H1 (cell line): ENCODE measurements around the gene TUBA4B. TPM values are rescaled to one million over a fixed set of nuclear protein-coding genes. Genes with fewer than 3 reads are reported as not detected.

ENCODE experiments used
- CTCF ChIA-PET: fragments of 300-600 bp; sonication (Branson Sonifier 250); formaldehyde crosslinking; loops from one replicate; lab custom pipeline; 2021; ENCODE audit not compliant: partially characterized antibody; lab: Charles Lee
- POLR2A ChIA-PET: fragments of 300-600 bp; sonication (Branson Sonifier 250); formaldehyde crosslinking; loops from one replicate; lab custom pipeline; 2021; ENCODE audit warnings: inconsistent platforms; ENCODE audit not compliant: partially characterized antibody; lab: Charles Lee
- DNase-seq, 2 experiments: peaks; one replicate each; pipeline versions ENCODE4 v3.0.0 to v3.0.0-alpha.2; 2010 to 2022; ENCODE audit warnings: low spot score in 2 of 2, low read depth in 1 of 2, mixed read lengths in 1 of 2
- FAIRE-seq: peaks from 2 replicates; lab custom pipeline; 2011; peaks lifted over from hg19 to GRCh38; lab: Jason Lieb, UNC
- H2AFZ ChIP-seq: 2 replicates; pipeline ENCODE4 v1.8.1; 2012; ENCODE audit warnings: low read length, inconsistent platforms
- H2AK5ac ChIP-seq: 2 replicates; pipeline ENCODE4 v1.6.1; 2013; ENCODE audit warnings: low read depth, low read length
- H2BK120ac ChIP-seq: replicated peaks from 2 replicates; pipeline ENCODE3; 2013; ENCODE audit warnings: low read depth, low read length, inconsistent platforms
- H2BK12ac ChIP-seq: 2 replicates; pipeline ENCODE4 v1.6.1; 2013; ENCODE audit warnings: low read depth, low read length
- H2BK15ac ChIP-seq: 2 replicates; pipeline ENCODE4 v1.6.1; 2013; ENCODE audit warnings: low read length
- H2BK20ac ChIP-seq: 2 replicates; pipeline ENCODE4 v1.6.1; 2013; ENCODE audit warnings: low read length
- H2BK5ac ChIP-seq: 2 replicates; pipeline ENCODE4 v1.6.1; 2013; ENCODE audit warnings: low read depth, low read length
- H3K14ac ChIP-seq: 2 replicates; pipeline ENCODE4 v1.6.1; 2013; ENCODE audit warnings: inconsistent platforms; ENCODE audit not compliant: insufficient read length
- H3K18ac ChIP-seq: 2 replicates; pipeline ENCODE4 v1.6.1; 2013; ENCODE audit warnings: low read length; ENCODE audit errors: extremely low read depth
- H3K23ac ChIP-seq: 2 replicates; pipeline ENCODE4 v1.6.1; 2013; ENCODE audit warnings: inconsistent platforms; ENCODE audit not compliant: insufficient read length
- H3K23me2 ChIP-seq: 2 replicates; pipeline ENCODE4 v1.6.1; 2013; ENCODE audit warnings: low read depth, low read length
- H3K27ac ChIP-seq: 2 replicates; pipeline ENCODE4 v1.6.1; 2011; ENCODE audit warnings: low read depth, low read length, inconsistent platforms
- H3K27me3 ChIP-seq, 4 experiments: replicated peaks in 1 of 4; 1 replicate in 1 of 4; 2 replicates in 3 of 4; pipeline versions ENCODE4 v1.6.1 to v1.8.1; 2011 to 2013; ENCODE audit warnings: low read length in 3 of 4, mild to moderate bottlenecking in 3 of 4, inconsistent platforms in 2 of 4, mixed read lengths in 2 of 4, moderate library complexity in 1 of 4; ENCODE audit not compliant: control insufficient read depth in 3 of 4, insufficient read depth in 3 of 4; ENCODE audit errors: extremely low read depth in 1 of 4
- H3K36me3 ChIP-seq, 4 experiments: 2 replicates each; pipeline versions ENCODE4 v1.6.1 to v1.8.1; 2011 to 2013; ENCODE audit warnings: mild to moderate bottlenecking in 4 of 4, low read length in 3 of 4, moderate library complexity in 2 of 4, control low read depth in 1 of 4, inconsistent platforms in 1 of 4; ENCODE audit not compliant: insufficient read depth in 4 of 4, control insufficient read depth in 2 of 4
- H3K4ac ChIP-seq: replicated peaks from 2 replicates; pipeline ENCODE3; 2013; ENCODE audit warnings: low read length, low read depth, mixed read lengths, inconsistent platforms; ENCODE audit not compliant: insufficient read length
- H3K4me1 ChIP-seq, 4 experiments: replicated peaks in 1 of 4; 1 replicate in 1 of 4; 2 replicates in 3 of 4; pipeline versions ENCODE4 v1.6.1 to v1.8.1; 2011 to 2013; ENCODE audit warnings: low read length in 3 of 4, inconsistent platforms in 2 of 4, mixed read lengths in 1 of 4; ENCODE audit not compliant: insufficient read depth in 4 of 4, control insufficient read depth in 3 of 4
- H3K4me2 ChIP-seq, 2 experiments: 2 replicates each; pipeline versions ENCODE4 v1.6.1 to v1.8.1; 2011 to 2013; ENCODE audit warnings: low read depth in 2 of 2, low read length in 2 of 2, control low read depth in 1 of 2, inconsistent platforms in 1 of 2, mild to moderate bottlenecking in 1 of 2; ENCODE audit not compliant: insufficient read depth in 1 of 2
- H3K4me3 ChIP-seq, 4 experiments: fragments of 200-600, 300-600 bp in 1 of 4; sonication (generic), shearing (Covaris generic), sonication (Bioruptor Twin) in 1 of 4; 2 replicates each; pipeline versions ENCODE4 v1.5.1 to v1.8.1; 2011 to 2016; ENCODE audit warnings: low read length in 4 of 4, low read depth in 3 of 4, control low read depth in 2 of 4, inconsistent platforms in 2 of 4, mild to moderate bottlenecking in 2 of 4, mixed read lengths in 1 of 4, moderate library complexity in 1 of 4; ENCODE audit not compliant: insufficient read depth in 2 of 4; ENCODE audit errors: extremely low read depth in 1 of 4
- H3K56ac ChIP-seq: replicated peaks from 2 replicates; pipeline ENCODE3; 2013; ENCODE audit warnings: low read depth, mild to moderate bottlenecking, mixed read lengths, low read length, inconsistent platforms; ENCODE audit not compliant: insufficient read length
- H3K79me1 ChIP-seq: 2 replicates; pipeline ENCODE4 v1.6.1; 2013; ENCODE audit warnings: low read depth, low read length, control low read depth
- H3K79me2 ChIP-seq, 2 experiments: 2 replicates each; pipeline versions ENCODE4 v1.6.1 to v1.8.1; 2012 to 2013; ENCODE audit warnings: low read length in 2 of 2, mild to moderate bottlenecking in 2 of 2, inconsistent platforms in 1 of 2; ENCODE audit not compliant: insufficient read depth in 2 of 2, control insufficient read depth in 1 of 2
- H3K9ac ChIP-seq, 4 experiments: replicated peaks in 1 of 4; 1 replicate in 1 of 4; 2 replicates in 3 of 4; pipeline versions ENCODE4 v1.6.1 to v1.8.1; 2011 to 2013; ENCODE audit warnings: low read depth in 3 of 4, low read length in 3 of 4, control low read depth in 2 of 4, mild to moderate bottlenecking in 2 of 4, moderate library complexity in 2 of 4, inconsistent platforms in 1 of 4; ENCODE audit errors: extremely low read depth in 1 of 4
- H3K9me3 ChIP-seq, 2 experiments: 2 replicates each; pipeline versions ENCODE4 v1.6.1 to v1.8.1; 2012 to 2013; ENCODE audit warnings: mild to moderate bottlenecking in 2 of 2, moderate library complexity in 2 of 2, control low read depth in 1 of 2, inconsistent platforms in 1 of 2, low read depth in 1 of 2, low read length in 1 of 2, mixed read lengths in 1 of 2; ENCODE audit not compliant: insufficient read depth in 2 of 2
- H4K20me1 ChIP-seq, 2 experiments: replicated peaks in 1 of 2; 2 replicates each; pipeline versions ENCODE3 to v1.8.1; 2011 to 2013; ENCODE audit warnings: inconsistent platforms in 2 of 2, low read length in 2 of 2, mild to moderate bottlenecking in 1 of 2; ENCODE audit not compliant: insufficient read depth in 2 of 2, control insufficient read depth in 1 of 2
- H4K5ac ChIP-seq: 2 replicates; pipeline ENCODE4 v1.6.1; 2013; ENCODE audit warnings: low read length, low read depth, mixed read lengths, inconsistent platforms; ENCODE audit not compliant: insufficient read length
- H4K8ac ChIP-seq: 2 replicates; pipeline ENCODE4 v1.8.0; 2013; ENCODE audit warnings: mild to moderate bottlenecking, moderate library complexity, low read length, inconsistent platforms; ENCODE audit not compliant: insufficient read depth; ENCODE audit errors: extremely low read depth
- H4K91ac ChIP-seq: replicated peaks from 2 replicates; pipeline ENCODE3; 2013; ENCODE audit warnings: low read length, mixed read lengths, inconsistent platforms; ENCODE audit not compliant: insufficient read length
- CHD2 ChIP-seq: IDR thresholded peaks from 2 replicates; pipeline ENCODE4 v1.6.1; 2012; ENCODE audit warnings: low read length, improper control_type of control experiment
- FOSL1 ChIP-seq: IDR thresholded peaks from 2 replicates; pipeline ENCODE4 v1.6.1; 2011; ENCODE audit warnings: mild to moderate bottlenecking, low read depth, low read length, moderate library complexity; ENCODE audit not compliant: insufficient read depth
- KDM1A ChIP-seq: fragments of 200-600, 300-600 bp; sonication (generic); IDR thresholded peaks from 2 replicates; pipeline ENCODE4 v1.7.1; 2016; ENCODE audit warnings: mild to moderate bottlenecking, low read length, borderline replicate concordance
- MAFK ChIP-seq: IDR thresholded peaks from 2 replicates; pipeline ENCODE4 v1.6.1; 2012; ENCODE audit warnings: low read depth, mild to moderate bottlenecking, improper control_type of control experiment, low read length
- NRF1 ChIP-seq: IDR thresholded peaks from 2 replicates; pipeline ENCODE4 v1.6.1; 2011; ENCODE audit warnings: mild to moderate bottlenecking, low read depth, low read length, improper control_type of control experiment
- RNF2 ChIP-seq: fragments of 200-900, 300-1000 bp; sonication (generic); IDR thresholded peaks from 2 replicates; pipeline ENCODE4 v1.7.1; 2016; ENCODE audit warnings: borderline replicate concordance, low read depth, mild to moderate bottlenecking, antibody characterized with exemption, low read length; ENCODE audit not compliant: poor library complexity, severe bottlenecking; ENCODE audit errors: missing control alignments
- TEAD4 ChIP-seq: IDR thresholded peaks from 2 replicates; pipeline ENCODE4 v1.6.1; 2012; ENCODE audit warnings: low read depth, low read length, inconsistent platforms, mixed read lengths
- YY1 ChIP-seq: IDR thresholded peaks from 2 replicates; pipeline ENCODE4 v1.6.1; 2011; ENCODE audit warnings: low read depth, mild to moderate bottlenecking, low read length
- WGBS, 2 experiments: shearing (Covaris generic) in 1 of 2; methylation state at CpG; one replicate each; pipeline versions ENCODE4 v1.1.6 to v1.1.7; 2013 to 2015; ENCODE audit warnings: low lambda C conversion rate in 2 of 2, mixed read lengths in 2 of 2, inconsistent platforms in 1 of 2, low coverage in 1 of 2, missing lambda C conversion rate in 1 of 2; ENCODE audit not compliant: insufficient replicate concordance in 2 of 2, insufficient coverage in 1 of 2, insufficient read length in 1 of 2; ENCODE audit errors: extremely low coverage in 1 of 2, missing lambda C conversion rate in 1 of 2; 5-methylcytosine and 5-hydroxymethylcytosine counted together
- polyA plus RNA-seq, 7 experiments: library from polyadenylated mRNA; depleted of rRNA in 3 of 7; stranded (reverse) in 5 of 7; unstranded in 2 of 7; fragments of >200 nt in 5 of 7; fragments of 200-250 nt in 2 of 7; gene quantifications; 1 replicate in 5 of 7; 2 replicates in 1 of 7; 4 replicates in 1 of 7; pipeline versions ENCODE4 v1.2.1 to v1.2.3, GENCODE V29; 2011 to 2013; ENCODE audit warnings: missing spikeins in 2 of 7, mixed read lengths in 2 of 7
- total RNA-seq: library from RNA; stranded (reverse); fragmentation: NEBNext Ultra II Directional; extraction: Animal tissue kit (Norgen Biotek cat#: 25700); gene quantifications from 2 replicates; pipeline ENCODE4 v1.2.1, GENCODE V29; 2021
- TF ChIP-seq, protein P1 (sequence below), 3 experiments: IDR thresholded peaks; 1 replicate in 2 of 3; 2 replicates in 1 of 3; pipeline versions ENCODE4 v1.5.1 to v1.6.1; 2011; ENCODE audit warnings: low read length in 3 of 3, mild to moderate bottlenecking in 3 of 3, inconsistent platforms in 2 of 3, low read depth in 1 of 3, moderate library complexity in 1 of 3; ENCODE audit not compliant: insufficient read depth in 1 of 3; ENCODE audit errors: control extremely low read depth in 1 of 3

TUBA4B gene
- total and polyA plus RNA-seq, 2 of the 8 experiments (the other 6 are each of a cell fraction or from before 2014, with no cell fraction given), result 0.08 to 0.24 TPM

DNA sequence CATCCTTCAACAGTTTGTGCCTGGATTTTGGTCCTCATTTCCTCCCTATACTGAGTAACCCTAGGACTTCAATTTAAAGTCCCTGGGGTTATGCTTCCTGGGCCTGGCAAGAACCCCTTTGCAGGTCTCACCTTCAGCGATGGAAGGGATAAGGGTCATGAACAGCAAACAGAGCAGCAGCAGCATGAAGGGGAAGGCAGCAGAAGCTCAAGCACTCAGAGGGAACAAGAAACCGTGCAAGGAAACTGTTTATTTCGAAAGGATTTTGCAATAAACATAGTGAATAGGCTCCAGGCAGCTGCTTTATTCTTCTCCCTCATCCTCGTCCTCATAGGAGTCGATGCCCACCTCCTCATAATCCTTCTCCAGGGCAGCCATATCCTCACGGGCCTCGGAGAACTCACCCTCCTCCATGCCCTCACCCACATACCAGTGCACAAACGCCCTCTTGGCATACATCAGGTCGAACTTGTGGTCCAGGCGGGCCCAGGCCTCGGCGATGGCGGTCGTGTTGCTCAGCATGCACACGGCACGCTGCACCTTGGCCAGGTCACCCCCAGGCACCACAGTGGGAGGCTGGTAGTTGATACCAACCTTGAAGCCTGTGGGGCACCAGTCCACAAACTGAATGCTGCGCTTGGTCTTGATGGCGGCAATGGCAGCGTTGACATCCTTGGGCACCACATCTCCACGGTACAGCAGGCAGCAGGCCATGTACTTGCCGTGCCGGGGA is 2.8 kb upstream of the TUBA4B start:
- Histone ChIP-seq H4K91ac (no peak overlapping the region), H3K79me1 (peaks cover 8% of the 10 kb centered on the region; the same call in 1 of the 2 replicates), H3K4me2 (0 out of 4 replicates have a peak overlapping the region, but pooled peaks of 1 of the 2 experiments have one; percentile 20), H3K23me2 (peaks cover 21% of the 10 kb centered on the region), H3K4me1 (peaks cover 5 to 17% (median 10%) of the 10 kb centered on the region in 4 experiments), H3K4me3 (no peak overlapping the region), H2BK20ac (no peak overlapping the region), H3K9ac (no peak overlapping the region), H2BK5ac (no peak overlapping the region), H3K36me3 (peaks cover 0 to 9% (median 5%) of the 10 kb centered on the region in 4 experiments; a peak in 5 of 8 replicates), H2BK15ac (no peak overlapping the region), H2BK12ac (no peak overlapping the region), H2AK5ac (no peak overlapping the region), H4K8ac (no peak overlapping the region), H3K27me3 (peaks cover 9 to 33% (median 25%) of the 10 kb centered on the region in 4 experiments), H3K4ac (no peak overlapping the region), H2AFZ (no peak overlapping the region), H3K9me3 (no peaks in the 10 kb centered on the region), H4K20me1 (peaks cover 0 to 2% of the 10 kb centered on the region in 2 experiments), H4K5ac (no peak overlapping the region), H3K27ac (no peak overlapping the region), H3K14ac (no peak overlapping the region), H2BK120ac (no peak overlapping the region), H3K79me2 (peaks cover 0 to 5% of the 10 kb centered on the region in 2 experiments; a peak in 1 of 4 replicates), H3K18ac (no peak overlapping the region), H3K23ac (no peak overlapping the region), H3K56ac (no peak overlapping the region)
- WGBS, 2 experiments, result 91% methylated on average over 22 of the region's 22 CpGs; no CpG with 5 or more reads in 1 of the 2 experiments
- no peak for DNase-seq
- ChIA-PET CTCF (interaction anchor here (0.7 to 6.6 kb wide), 11 partner anchors 11 to 279 kb away, joined by 3 to 118 read pairs (median 3); partner anchors contain the start of genes DNAJB2 and ZFAND2B), POLR2A (interaction anchor here (1.0 to 14.9 kb wide), 15 partner anchors 8 to 80 kb away, joined by 3 to 190 read pairs (median 5); partner anchors contain the start of genes ABCB6, ANKZF1, ATG9A and DNAJB2)
- FAIRE-seq, result no peak
- TF ChIP-seq CHD2 (no peak), NRF1 (no peak), FOSL1 (no peak), KDM1A (no peak), MAFK (no peak), RNF2 (no peak), TEAD4 (no peak), YY1 (no peak)
- TF ChIP-seq, protein P1, sequence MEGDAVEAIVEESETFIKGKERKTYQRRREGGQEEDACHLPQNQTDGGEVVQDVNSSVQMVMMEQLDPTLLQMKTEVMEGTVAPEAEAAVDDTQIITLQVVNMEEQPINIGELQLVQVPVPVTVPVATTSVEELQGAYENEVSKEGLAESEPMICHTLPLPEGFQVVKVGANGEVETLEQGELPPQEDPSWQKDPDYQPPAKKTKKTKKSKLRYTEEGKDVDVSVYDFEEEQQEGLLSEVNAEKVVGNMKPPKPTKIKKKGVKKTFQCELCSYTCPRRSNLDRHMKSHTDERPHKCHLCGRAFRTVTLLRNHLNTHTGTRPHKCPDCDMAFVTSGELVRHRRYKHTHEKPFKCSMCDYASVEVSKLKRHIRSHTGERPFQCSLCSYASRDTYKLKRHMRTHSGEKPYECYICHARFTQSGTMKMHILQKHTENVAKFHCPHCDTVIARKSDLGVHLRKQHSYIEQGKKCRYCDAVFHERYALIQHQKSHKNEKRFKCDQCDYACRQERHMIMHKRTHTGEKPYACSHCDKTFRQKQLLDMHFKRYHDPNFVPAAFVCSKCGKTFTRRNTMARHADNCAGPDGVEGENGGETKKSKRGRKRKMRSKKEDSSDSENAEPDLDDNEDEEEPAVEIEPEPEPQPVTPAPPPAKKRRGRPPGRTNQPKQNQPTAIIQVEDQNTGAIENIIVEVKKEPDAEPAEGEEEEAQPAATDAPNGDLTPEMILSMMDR (IDR thresholded peaks at IDR 0.05; ENCODE audit: control extremely low read depth in 1 of 3, insufficient read depth in 1 of 3, low read depth in 1 of 3, low read length in 3 of 3), result no peak
